Skeletal muscle tissue (tissue), 4 donors: ENCODE results near the gene KCNH1. TPM values are rescaled to one million over a fixed set of nuclear protein-coding genes. Genes with fewer than 3 reads are reported as not detected.
"Not testable (repeated sequence)": the region's sequence is repeated elsewhere in the genome, so short reads cannot be mapped to it uniquely, and the experiment has no call there.

Source experiments
- H3K27ac ChIP-seq: one replicate; pipeline ENCODE4 v1.7.0; 2013; ENCODE audit warnings: mild to moderate bottlenecking, low read depth, low read length, inconsistent platforms
- H3K27me3 ChIP-seq, 3 donors: one replicate each; pipeline ENCODE4 v1.7.0; 2013; ENCODE audit warnings: low read length in 3 of 3; ENCODE audit not compliant: control insufficient read depth in 3 of 3, insufficient read depth in 3 of 3
- H3K36me3 ChIP-seq, 3 donors: one replicate each; pipeline ENCODE4 v1.7.0; 2013; ENCODE audit warnings: low read length in 3 of 3; ENCODE audit not compliant: control insufficient read depth in 3 of 3, insufficient read depth in 3 of 3
- H3K4me1 ChIP-seq, 3 donors: one replicate each; pipeline ENCODE4 v1.7.0; 2013; ENCODE audit warnings: low read length in 3 of 3, mild to moderate bottlenecking in 3 of 3; ENCODE audit not compliant: control insufficient read depth in 3 of 3, insufficient read depth in 3 of 3
- H3K4me3 ChIP-seq, 3 donors: one replicate each; pipeline ENCODE4 v1.7.0; 2013; ENCODE audit warnings: low read length in 3 of 3
- H3K9ac ChIP-seq, 3 donors: one replicate each; pipeline ENCODE4 v1.7.0; 2013; ENCODE audit warnings: low read length in 3 of 3, mild to moderate bottlenecking in 3 of 3, moderate library complexity in 2 of 3, low read depth in 1 of 3
- H3K9me3 ChIP-seq, 3 donors: one replicate each; pipeline ENCODE4 v1.7.0; 2013; ENCODE audit warnings: low read length in 3 of 3; ENCODE audit not compliant: control insufficient read depth in 3 of 3
- total RNA-seq: library from RNA; depleted of rRNA; stranded (reverse); fragments of >200 nt; gene quantifications from one replicate; pipeline ENCODE4 v1.2.3, GENCODE V29; 2014
- donor health status: Osteomylitis.

KCNH1 gene
- total RNA-seq, 1 donor from 2014 or later = 0.52 TPM

GRCh38 chr1:211013346-211014240 is 120.4 kb downstream of the KCNH1 start:
- H3K27ac ChIP-seq = no peak overlapping the region
- H3K27me3 ChIP-seq = no peaks in the 10 kb centered on the region
- H3K36me3 ChIP-seq = no peaks in the 10 kb centered on the region
- no peak overlapping the region for H3K9ac ChIP-seq
- H3K9me3 ChIP-seq = no peaks in the 10 kb centered on the region
- H3K4me3 ChIP-seq = no peak overlapping the region
- H3K4me1 ChIP-seq = no peaks in the 10 kb centered on the region

- not testable (repeated sequence) for H3K4me3 ChIP-seq, H3K9ac ChIP-seq, H3K27me3 ChIP-seq, H3K4me1 ChIP-seq, H3K27ac ChIP-seq, H3K9me3 ChIP-seq, H3K36me3 ChIP-seq
Observed at GRCh38 chr1:211011128-211011527, 122.8 kb downstream of the KCNH1 start.

- no peaks in the 10 kb centered on the region for H3K4me1 ChIP-seq
- H3K9me3 ChIP-seq = no peaks in the 10 kb centered on the region
- no peak overlapping the region for H3K27ac ChIP-seq
- no peak overlapping the region for H3K4me3 ChIP-seq
- no peaks in the 10 kb centered on the region for H3K36me3 ChIP-seq
- no peaks in the 10 kb centered on the region for H3K27me3 ChIP-seq
- H3K9ac ChIP-seq = no peak overlapping the region
Observed at GRCh38 chr1:211009944-211010343, 124.0 kb downstream of the KCNH1 start.

- no peaks in the 10 kb centered on the region for H3K27me3 ChIP-seq
- no peak overlapping the region for H3K9ac ChIP-seq
- H3K36me3 ChIP-seq = no peaks in the 10 kb centered on the region
- H3K4me1 ChIP-seq = no peaks in the 10 kb centered on the region
- H3K27ac ChIP-seq = no peak overlapping the region
- H3K4me3 ChIP-seq = no peak overlapping the region
- H3K9me3 ChIP-seq = no peaks in the 10 kb centered on the region
Observed at GRCh38 chr1:211007830-211008229, 126.1 kb downstream of the KCNH1 start.

- H3K27ac ChIP-seq, H3K4me3 ChIP-seq, H3K4me1 ChIP-seq: not testable (repeated sequence)
Observed at GRCh38 chr1:210995931-210996330, 138.0 kb downstream of the KCNH1 start.

GRCh38 chr1:210992837-210993236 is 141.1 kb downstream of the KCNH1 start:
- Histone ChIP-seq H3K4me1 (no peaks in the 10 kb centered on the region), H3K9me3 (no peaks in the 10 kb centered on the region), H3K27ac (no peak overlapping the region), H3K4me3 (no peak overlapping the region), H3K36me3 (no peaks in the 10 kb centered on the region), H3K9ac (no peak overlapping the region), H3K27me3 (no peaks in the 10 kb centered on the region)

More at GRCh38 chr1:210995931-210996330, 138.0 kb downstream of the KCNH1 start:
- H3K27me3 ChIP-seq, H3K36me3 ChIP-seq, H3K9ac ChIP-seq, H3K9me3 ChIP-seq: not testable (repeated sequence)

GRCh38 chr1:210989905-210990304 is 144.0 kb downstream of the KCNH1 start:
- Histone ChIP-seq H3K4me3 (no peak overlapping the region), H3K27ac (no peak overlapping the region), H3K9ac (no peak overlapping the region), H3K27me3 (no peaks in the 10 kb centered on the region), H3K9me3 (no peaks in the 10 kb centered on the region), H3K36me3 (no peaks in the 10 kb centered on the region), H3K4me1 (no peaks in the 10 kb centered on the region)

GRCh38 chr1:210981490-210981889 is 152.5 kb downstream of the KCNH1 start:
- Histone ChIP-seq H3K36me3 (no peaks in the 10 kb centered on the region), H3K4me1 (no peaks in the 10 kb centered on the region), H3K27ac (no peak overlapping the region)

GRCh38 chr1:210980082-210980481 is 153.9 kb downstream of the KCNH1 start:
- no peak overlapping the region for H3K27ac ChIP-seq
- H3K36me3 ChIP-seq = no peaks in the 10 kb centered on the region
- no peak overlapping the region for H3K9ac ChIP-seq
- no peak overlapping the region for H3K4me3 ChIP-seq
- no peaks in the 10 kb centered on the region for H3K27me3 ChIP-seq
- H3K9me3 ChIP-seq = no peaks in the 10 kb centered on the region
- H3K4me1 ChIP-seq = no peaks in the 10 kb centered on the region

More at GRCh38 chr1:210981490-210981889, 152.5 kb downstream of the KCNH1 start:
- no peak overlapping the region for H3K4me3 ChIP-seq
- H3K9ac ChIP-seq = no peak overlapping the region
- no peaks in the 10 kb centered on the region for H3K9me3 ChIP-seq
- H3K27me3 ChIP-seq = no peaks in the 10 kb centered on the region

GRCh38 chr1:210978974-210979354 is 155.0 kb downstream of the KCNH1 start:
- no peaks in the 10 kb centered on the region for H3K27me3 ChIP-seq
- H3K36me3 ChIP-seq = no peaks in the 10 kb centered on the region

More at GRCh38 chr1:210978974-210979354, 155.0 kb downstream of the KCNH1 start:
- Histone ChIP-seq H3K9ac (no peak overlapping the region), H3K27ac (no peak overlapping the region), H3K4me1 (no peaks in the 10 kb centered on the region), H3K9me3 (no peaks in the 10 kb centered on the region), H3K4me3 (no peak overlapping the region)
